Activated naive CD4-positive, alpha-beta T cell treated with anti-CD3 and anti-CD28 coated beads, Interleukin-2, amount 50 U/mL, for 72 hours (primary cell): ENCODE data around the gene FCHO1. TPM values are rescaled to one million over a fixed set of nuclear protein-coding genes. Genes with fewer than 3 reads are reported as not detected.
A peak's percentile ranks its signal among the peaks of the same experiment; 100 is the strongest.

Experiments
- ATAC-seq, 2 donors: fragments of 150-1000 bp; cut with Tn5 transposase; 2 replicates each; pipeline ENCODE4 v1.10.0; 2021; ENCODE audit warnings: mild to moderate bottlenecking in 2 of 2, moderate library complexity in 2 of 2
- DNase-seq, 2 donors: peaks; one replicate each; pipeline ENCODE4 v3.0.0; 2021 to 2022; ENCODE audit warnings: low spot score in 2 of 2
- H3K27ac Mint-ChIP-seq, 2 donors: one replicate each; pipeline ENCODE4 v1.8.0; 2022; ENCODE audit warnings: mild to moderate bottlenecking in 2 of 2, mixed read lengths in 2 of 2
- H3K36me3 Mint-ChIP-seq, 2 donors: one replicate each; pipeline ENCODE4 v1.8.0; 2022; ENCODE audit warnings: mixed read lengths in 2 of 2
- H3K9me3 Mint-ChIP-seq, 2 donors: one replicate each; pipeline ENCODE4 v1.8.0; 2022; ENCODE audit warnings: mixed read lengths in 2 of 2
- total RNA-seq, 2 donors: library from RNA; stranded (reverse); gene quantifications; one replicate each; pipeline ENCODE4 v1.2.3, GENCODE V29; 2022

FCHO1 gene
- total RNA-seq, 2 donors from 2014 or later: 62.0 to 81.4 TPM

DNA sequence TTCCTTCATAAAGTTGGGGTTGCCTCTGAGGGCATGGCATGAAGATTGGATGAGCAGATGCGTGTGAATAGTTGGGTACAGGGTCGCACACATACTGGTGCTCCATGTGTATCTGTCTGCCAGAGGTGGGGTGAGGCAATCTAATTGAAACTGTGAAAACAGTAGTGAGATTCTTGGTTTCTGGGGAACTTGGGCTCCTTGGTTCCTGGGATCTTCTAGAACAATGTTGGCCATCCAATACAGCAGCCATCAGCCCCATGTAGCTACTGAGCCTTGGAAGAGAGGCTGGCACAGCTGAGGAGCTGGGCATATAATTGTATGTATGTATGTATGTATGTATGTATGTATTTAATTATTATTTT, 616 bp downstream of the FCHO1 start:
- DNase-seq: no peak
- Mint-ChIP-seq H3K36me3 (peaks cover 15 to 28% of the 10 kb centered on the region in 2 donors), H3K27ac (peak overlapping the region; percentile 92 to 98), H3K9me3 (no peaks in the 10 kb centered on the region)
- ATAC-seq: peak in 1 of 2 donors; percentile 10

DNA sequence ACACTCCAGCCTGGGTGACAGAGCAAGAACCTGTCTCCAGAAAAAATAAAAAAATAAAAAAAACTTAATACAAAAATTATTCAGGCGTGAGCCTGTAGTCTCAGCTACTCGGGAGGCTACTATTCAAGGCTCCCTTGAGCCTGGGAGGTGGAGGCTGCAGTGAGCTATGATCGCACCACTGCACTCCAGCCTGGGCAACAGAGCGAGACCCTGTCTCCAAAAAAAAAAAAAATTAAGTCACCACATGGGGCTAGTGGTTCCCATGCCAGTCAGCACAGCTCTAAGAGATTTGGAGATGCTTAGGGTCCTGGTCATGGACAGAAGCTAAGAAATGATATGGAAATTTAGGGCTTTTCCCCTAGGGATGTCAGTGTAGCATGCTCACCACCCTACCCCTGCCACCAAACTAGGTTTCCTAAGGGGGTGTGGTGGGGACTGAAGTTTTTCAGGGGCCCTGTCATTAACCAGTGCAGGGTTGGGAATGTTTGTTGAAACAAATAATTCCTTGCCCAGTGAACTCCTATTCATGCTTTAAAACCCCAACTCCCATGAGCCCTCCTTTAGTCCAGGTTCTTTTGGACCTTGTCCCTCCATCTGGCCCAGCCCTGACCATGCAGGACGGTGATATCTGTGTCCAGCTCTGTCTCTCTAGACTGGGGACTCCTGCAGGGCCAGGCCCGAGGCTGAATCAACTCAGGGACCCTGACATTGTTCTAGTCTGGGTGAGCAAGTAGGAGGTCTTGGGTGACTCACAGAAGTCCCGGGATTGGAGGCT, 1.8 kb downstream of the FCHO1 start:
- peaks cover 20 to 37% of the 10 kb centered on the region in 2 donors for H3K36me3 Mint-ChIP-seq
- DNase-seq (no peak), ATAC-seq (no peak)
- no peak overlapping the region for H3K27ac Mint-ChIP-seq
- H3K9me3 Mint-ChIP-seq: no peaks in the 10 kb centered on the region

DNA sequence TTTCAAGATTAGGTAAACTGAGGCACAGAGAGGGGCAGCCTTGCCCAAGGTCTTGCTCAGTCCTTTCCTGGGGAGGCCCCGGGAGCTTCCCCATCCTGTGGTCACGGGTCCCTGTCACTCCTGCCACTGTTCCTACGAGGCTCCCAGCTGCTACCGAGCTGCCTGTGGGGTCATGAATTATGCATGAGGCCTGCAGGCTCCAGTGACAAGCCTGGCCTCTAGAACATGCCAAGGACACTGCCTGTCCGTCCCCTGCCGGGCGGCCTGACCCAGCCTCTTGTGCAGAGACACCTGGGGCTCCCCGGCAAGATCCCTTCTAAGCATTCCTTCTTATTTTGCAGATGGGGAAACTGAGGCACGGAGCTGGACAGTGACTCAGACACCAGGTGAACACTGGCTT, 2.7 kb downstream of the FCHO1 start:
- Mint-ChIP-seq H3K36me3 (peaks cover 20 to 43% of the 10 kb centered on the region in 2 donors), H3K27ac (no peak overlapping the region), H3K9me3 (no peaks in the 10 kb centered on the region)
- ATAC-seq (no peak), DNase-seq (no peak)

DNA sequence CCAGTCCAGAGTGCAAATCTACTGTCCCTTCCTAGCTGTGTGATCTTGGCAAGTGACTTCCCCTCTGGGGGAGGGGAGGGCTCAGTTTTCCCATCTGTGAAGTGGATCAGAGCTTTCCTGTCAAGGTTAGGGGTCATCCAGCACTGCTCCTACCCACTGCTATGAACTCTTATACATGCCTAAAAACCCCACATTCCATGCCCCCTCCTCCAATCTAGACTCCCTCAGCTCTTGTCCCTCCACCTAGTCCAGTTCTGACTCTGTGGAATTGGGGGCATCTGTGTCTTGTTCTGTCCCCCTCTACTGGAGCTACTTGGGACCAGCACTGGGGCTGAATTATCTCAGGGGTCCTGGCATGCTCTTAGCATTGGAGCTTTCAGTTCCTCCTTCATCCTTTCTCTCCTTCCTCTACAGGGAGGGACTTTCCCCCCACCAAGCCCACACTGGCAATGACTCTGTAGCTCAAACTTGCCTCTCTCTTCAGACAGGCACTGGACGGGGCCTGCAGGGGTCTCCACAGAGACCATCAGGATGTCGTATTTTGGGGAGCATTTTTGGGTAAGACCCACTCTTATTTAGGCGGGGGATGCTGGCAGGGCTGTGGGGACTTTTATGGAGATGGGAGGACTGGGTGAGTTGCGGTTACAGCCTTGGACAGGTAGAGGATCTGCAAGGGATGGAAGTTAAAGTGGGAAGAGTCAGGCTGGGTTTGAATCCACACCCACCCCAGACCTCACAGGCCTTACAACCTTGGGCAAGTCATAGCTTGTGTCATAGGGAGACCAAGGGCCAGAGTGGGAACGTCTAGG, 3.6 kb downstream of the FCHO1 start:
- no peak for ATAC-seq
- H3K27ac Mint-ChIP-seq: peak overlapping the region; percentile 62 to 81
- no peaks in the 10 kb centered on the region for H3K9me3 Mint-ChIP-seq
- H3K36me3 Mint-ChIP-seq: peaks cover 15 to 43% of the 10 kb centered on the region in 2 donors
- DNase-seq: no peak

DNA sequence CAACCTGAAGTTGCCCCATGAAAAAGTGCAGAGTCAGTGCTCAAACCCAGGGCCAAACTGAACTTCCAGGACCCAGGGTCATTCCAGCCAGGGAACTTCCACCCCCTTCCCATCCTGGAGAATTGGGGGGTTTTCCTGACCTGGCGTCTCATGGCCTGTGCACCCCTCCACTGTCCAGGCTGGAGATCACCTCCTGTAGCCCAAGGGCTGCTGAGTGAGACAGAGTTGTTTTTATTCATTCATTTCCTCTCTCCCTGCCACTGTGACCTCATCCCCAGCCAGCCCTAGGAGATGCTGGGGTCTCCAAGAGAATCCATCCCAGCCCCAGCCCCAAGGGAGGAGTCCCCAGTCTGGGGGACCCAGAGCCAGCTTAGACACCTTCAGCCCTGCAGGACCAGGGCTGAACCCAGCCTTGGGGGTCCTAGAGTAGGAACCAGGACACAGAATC, 4.2 kb downstream of the FCHO1 start:
- peak overlapping the region in 1 of 2 donors; percentile 32 for H3K27ac Mint-ChIP-seq
- H3K9me3 Mint-ChIP-seq: no peaks in the 10 kb centered on the region
- peaks cover 14 to 43% of the 10 kb centered on the region in 2 donors for H3K36me3 Mint-ChIP-seq
- ATAC-seq (no peak), DNase-seq (no peak)

DNA sequence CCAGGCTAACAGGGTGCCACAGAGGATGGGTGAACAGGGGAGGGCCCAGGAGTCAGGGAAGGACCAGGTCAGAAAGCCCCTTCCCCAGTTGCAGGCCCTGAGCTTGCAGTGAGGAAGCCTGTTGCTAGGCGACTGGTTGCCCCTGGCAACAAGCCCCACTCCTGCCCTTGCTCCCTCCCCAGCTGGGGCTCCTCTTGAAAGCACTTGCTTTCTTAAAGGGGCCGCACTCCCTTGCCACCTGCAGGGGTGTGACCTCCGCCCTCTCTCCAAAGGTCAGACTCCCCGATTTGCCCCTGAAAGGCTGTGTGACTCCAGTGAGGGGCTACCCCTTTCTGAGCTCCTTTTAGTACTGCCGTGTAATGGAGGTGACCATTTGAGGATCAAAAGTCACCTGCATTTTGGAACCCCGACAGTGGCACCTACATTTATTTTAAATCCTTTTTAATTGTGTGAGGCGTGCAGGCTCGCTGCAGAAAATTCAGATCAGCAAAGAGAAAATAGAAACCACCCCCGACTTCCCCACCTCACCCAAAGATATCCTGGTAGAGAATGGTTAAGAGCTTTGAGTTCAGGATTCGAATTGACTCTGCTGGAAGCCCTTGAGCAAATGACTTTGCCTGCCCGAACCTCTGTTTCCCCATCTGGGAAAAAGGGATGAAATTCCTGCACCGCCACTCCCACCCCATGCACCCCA, 4.8 kb downstream of the FCHO1 start:
- H3K36me3 Mint-ChIP-seq: peaks cover 10 to 46% of the 10 kb centered on the region in 2 donors
- peak overlapping the region in 1 of 2 donors; percentile 51 for H3K27ac Mint-ChIP-seq
- DNase-seq: no peak
- no peaks in the 10 kb centered on the region for H3K9me3 Mint-ChIP-seq
- no peak for ATAC-seq

DNA sequence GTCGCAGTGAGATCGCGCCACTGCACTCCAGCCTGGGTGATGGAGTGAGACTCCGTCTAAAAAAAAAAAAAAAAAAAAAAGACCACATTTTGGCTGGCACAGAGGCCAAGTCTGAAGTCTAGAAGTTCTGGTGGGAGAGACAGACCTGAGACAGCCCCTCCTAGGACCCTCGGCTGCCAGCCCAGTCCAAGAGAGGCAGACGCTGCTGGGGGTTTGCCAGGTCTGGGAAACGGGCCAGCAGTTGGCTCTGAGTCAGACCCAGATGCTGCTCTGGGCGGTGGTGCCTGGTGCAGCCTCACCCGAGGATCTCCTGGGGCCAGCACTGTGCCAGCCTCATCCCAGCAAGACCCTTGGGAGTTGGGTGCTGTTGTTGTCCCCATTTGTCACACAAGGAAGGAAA, 5.8 kb downstream of the FCHO1 start:
- Mint-ChIP-seq H3K9me3 (no peaks in the 10 kb centered on the region), H3K27ac (no peak overlapping the region), H3K36me3 (peaks cover 4 to 41% of the 10 kb centered on the region in 2 donors)
- no peak for ATAC-seq
- no peak for DNase-seq

DNA sequence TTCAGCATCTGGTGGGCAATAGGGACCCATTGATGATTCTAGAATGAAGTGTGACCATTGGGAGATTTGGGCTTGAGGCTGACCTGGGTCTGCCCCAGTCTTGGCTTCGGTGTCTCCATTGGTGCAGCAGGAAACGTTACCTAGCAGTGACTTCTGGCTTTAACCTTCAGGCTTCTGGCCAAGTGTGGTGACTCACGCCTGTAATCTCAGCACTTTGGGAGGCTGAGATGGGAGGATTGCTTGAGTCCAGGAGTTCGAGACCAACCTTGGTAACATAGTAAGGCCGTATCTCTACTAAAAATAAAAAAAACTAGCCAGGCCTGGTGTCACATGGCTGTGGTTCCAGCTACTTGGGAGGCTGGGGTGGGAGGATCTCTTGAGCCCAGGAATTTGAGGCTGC, 7.2 kb downstream of the FCHO1 start:
- DNase-seq (no peak), ATAC-seq (no peak)
- H3K27ac Mint-ChIP-seq: no peak overlapping the region
- H3K9me3 Mint-ChIP-seq: no peaks in the 10 kb centered on the region
- H3K36me3 Mint-ChIP-seq: peaks cover 4 to 41% of the 10 kb centered on the region in 2 donors

DNA sequence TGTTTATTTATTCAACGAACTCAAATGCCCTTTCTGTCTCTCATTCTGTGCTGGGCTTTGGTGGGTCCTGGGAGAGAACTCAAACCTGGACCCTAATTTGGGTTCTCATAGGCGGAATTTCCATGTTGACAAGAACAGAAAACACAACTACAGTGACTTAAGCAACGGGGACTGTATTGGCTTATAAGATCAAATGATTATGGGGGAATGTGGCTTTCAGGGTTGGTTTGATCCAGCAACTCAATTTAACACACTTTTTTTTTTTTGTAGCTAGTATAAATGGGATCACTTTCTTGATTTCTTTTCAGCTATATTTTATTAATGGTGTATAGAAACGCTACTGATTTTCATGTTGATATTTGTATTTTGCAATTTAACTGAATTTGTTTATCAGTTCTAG, 9.9 kb downstream of the FCHO1 start:
- H3K36me3 Mint-ChIP-seq: peaks cover 10 to 35% of the 10 kb centered on the region in 2 donors
- H3K9me3 Mint-ChIP-seq: no peaks in the 10 kb centered on the region
- peak overlapping the region in 1 of 2 donors; percentile 36 for H3K27ac Mint-ChIP-seq
- DNase-seq: no peak
- no peak for ATAC-seq

DNA sequence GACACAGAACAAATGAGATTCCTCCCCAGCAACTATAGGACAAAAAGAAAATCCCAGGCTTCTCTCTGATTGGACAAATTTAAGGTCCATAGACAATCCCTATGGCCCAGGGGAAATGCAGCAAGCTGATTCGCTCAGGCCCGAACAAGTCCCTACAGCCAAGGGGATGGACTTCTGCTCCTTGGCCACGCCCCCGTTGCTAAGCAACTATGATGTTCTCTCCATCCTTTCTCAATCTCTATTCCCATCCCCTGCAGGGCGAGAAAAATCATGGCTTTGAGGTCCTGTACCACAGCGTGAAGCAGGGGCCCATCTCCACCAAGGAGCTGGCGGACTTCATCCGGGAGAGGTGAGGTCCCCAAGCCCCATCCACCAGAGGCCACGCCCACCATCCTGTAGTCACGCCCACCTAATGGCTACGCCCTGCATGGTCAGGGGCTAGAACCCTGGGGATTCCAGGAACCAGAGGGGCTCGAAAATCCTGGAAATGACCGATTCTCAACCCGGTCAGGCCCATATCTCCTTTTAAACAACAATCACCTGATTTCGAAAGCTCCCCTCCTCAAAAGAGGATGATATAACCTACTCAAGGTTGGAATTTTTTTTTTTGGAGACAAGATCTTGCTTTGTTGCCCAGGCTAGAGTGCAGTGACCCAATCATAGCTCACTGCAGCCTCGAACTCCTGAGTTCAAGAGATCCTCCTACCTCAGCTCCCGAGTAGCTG, 11.4 kb downstream of the FCHO1 start:
- peaks cover 6 to 29% of the 10 kb centered on the region in 2 donors for H3K36me3 Mint-ChIP-seq
- H3K27ac Mint-ChIP-seq: peak overlapping the region in 1 of 2 donors; percentile 77
- H3K9me3 Mint-ChIP-seq: no peaks in the 10 kb centered on the region
- DNase-seq: no peak
- peak in 1 of 2 donors; percentile 54 for ATAC-seq

DNA sequence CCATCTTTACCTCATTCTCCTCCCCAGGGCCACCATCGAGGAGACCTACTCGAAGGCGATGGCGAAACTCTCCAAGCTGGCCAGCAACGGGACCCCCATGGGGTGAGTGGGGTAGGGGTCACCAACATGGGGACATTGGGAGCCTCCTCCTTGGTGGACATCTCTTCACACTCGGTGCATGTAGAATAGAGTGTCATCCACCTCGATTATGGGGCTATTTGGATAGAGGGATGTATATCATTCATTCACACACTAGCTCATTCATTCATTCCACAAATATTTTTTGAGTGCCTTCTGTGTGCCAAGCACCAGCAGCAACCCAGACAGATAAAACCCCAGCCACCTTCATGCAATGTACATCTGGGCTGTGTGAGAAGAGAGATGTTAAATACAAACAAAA, 13.1 kb downstream of the FCHO1 start:
- H3K27ac Mint-ChIP-seq: peak overlapping the region in 1 of 2 donors; percentile 51
- peaks cover 6 to 20% of the 10 kb centered on the region in 2 donors for H3K36me3 Mint-ChIP-seq
- no peaks in the 10 kb centered on the region for H3K9me3 Mint-ChIP-seq
- no peak for DNase-seq
- no peak for ATAC-seq

DNA sequence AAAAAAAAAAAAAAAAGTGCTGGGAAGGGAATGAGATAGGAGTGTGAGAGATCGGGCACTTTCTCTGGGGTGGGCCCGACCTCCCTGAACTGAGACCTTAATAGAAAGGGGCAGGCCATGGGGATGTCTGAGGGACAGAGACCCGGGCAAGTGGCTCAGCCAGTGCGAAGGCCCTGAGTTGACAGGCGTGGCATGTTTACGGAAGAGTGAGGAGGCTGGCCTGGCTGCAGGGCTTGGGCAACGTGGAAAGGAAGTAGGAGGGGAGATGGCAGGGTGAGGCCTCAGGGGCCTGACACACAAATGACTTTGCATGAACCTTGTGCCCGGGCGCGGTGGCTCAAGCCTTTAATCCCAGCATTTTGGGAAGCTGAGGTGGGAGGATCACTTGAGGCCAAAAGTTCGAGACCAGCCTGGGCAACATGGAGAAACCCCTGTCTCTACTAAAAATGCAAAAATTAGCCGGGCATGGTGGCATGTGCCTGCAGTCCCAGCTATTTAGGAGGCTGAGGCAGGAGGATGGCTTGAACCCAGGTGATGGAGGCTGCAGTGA, 13.9 kb downstream of the FCHO1 start:
- peak overlapping the region in 1 of 2 donors; percentile 51 for H3K27ac Mint-ChIP-seq
- ATAC-seq: no peak
- no peaks in the 10 kb centered on the region for H3K9me3 Mint-ChIP-seq
- H3K36me3 Mint-ChIP-seq: peaks cover 6 to 21% of the 10 kb centered on the region in 2 donors
- no peak for DNase-seq

DNA sequence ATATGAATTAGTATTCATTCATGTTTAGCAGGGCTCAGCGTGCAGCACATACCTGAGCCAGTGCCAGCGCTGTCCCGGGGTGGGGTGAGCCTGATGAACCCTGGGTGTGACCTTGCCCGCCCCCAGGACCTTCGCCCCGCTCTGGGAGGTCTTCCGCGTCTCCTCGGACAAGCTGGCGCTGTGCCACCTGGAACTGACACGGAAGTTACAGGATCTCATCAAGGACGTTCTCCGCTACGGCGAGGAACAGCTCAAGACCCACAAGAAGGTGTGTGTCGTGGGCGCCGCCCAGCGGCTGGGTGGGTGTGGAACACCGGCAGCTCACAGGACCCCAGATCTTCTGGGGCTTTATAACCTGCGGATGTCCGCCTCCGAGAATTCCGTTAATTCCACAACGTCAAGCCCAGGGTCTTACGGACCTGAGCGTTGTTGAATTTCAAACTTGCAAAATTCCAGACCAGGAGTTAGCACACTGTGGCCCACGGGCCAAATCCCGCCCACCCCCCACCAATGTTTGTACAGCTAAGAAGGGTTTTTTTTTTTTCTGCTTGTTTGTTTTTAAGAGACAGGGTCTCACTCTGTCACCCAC, 15.4 kb downstream of the FCHO1 start:
- peak in 1 of 2 donors; percentile 41 for ATAC-seq
- peaks cover 6 to 18% of the 10 kb centered on the region in 2 donors for H3K36me3 Mint-ChIP-seq

DNA sequence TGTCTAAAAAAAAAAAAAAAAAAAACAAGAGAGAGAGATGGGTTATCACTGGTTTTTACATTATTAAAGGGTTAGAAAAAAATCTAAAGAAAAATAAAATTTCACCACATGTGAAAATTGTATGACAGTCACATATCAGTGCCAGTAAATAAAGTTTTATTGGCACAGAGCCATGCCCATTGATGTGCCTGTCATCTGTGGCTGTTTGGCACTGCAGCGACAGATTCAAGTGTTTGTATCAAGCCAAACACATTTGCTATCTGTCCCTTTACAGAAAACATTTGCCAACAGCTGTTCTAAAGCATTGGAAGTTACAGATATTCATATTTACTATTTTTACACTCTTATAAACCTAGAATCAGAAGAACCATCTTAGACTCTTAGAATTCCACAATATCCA, 16.3 kb downstream of the FCHO1 start:
- peaks cover 13 to 26% of the 10 kb centered on the region in 2 donors for H3K36me3 Mint-ChIP-seq
- H3K9me3 Mint-ChIP-seq: no peaks in the 10 kb centered on the region
- DNase-seq (no peak), ATAC-seq (no peak)
- H3K27ac Mint-ChIP-seq: no peak overlapping the region

More for the DNA sequence above, 15.4 kb downstream of the FCHO1 start:
- DNase-seq: peak in 1 of 2 donors; percentile 53
- Mint-ChIP-seq H3K9me3 (no peaks in the 10 kb centered on the region), H3K27ac (peak overlapping the region in 1 of 2 donors; percentile 62)

DNA sequence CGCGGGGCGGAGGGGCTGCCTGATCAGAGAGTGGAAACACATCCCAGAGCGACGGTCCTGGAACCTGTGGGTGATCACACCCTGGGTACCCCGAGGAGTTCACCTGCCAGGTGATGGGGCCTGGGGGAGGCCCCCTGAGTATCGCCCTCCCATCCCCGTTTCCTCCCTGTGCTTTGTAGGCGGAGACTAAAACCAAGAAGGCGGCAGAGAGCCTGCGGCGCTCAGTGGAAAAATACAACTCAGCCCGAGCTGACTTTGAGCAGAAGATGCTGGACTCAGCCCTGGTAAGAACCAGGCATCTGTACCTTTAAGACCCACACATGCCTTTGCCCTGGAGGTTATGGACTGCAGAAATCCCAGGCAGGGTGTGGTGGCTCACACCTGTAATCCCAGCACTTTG, 19.3 kb downstream of the FCHO1 start:
- ATAC-seq (no peak), DNase-seq (no peak)
- Mint-ChIP-seq H3K36me3 (peaks cover 7 to 23% of the 10 kb centered on the region in 2 donors), H3K27ac (no peak overlapping the region), H3K9me3 (no peaks in the 10 kb centered on the region)

DNA sequence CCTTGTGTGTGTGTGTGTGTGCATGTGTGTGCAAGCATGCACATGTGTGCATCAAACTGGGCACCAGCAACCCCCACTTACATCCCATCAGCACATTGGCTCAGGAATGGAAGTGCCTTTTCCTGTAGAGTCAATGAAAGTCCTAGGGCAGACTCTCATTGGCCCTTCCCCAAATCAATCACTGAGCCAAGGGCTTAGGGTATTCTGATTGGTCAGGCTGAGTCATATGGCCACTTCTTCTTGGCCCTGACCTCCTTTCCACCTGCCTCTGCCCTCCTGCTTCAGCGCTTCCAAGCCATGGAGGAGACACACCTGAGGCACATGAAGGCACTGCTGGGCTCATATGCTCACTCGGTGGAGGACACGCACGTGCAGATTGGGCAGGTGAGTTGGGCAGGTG, 20.9 kb downstream of the FCHO1 start:
- DNase-seq: no peak
- peak; percentile 37 to 63 for ATAC-seq
- H3K9me3 Mint-ChIP-seq: no peaks in the 10 kb centered on the region
- H3K27ac Mint-ChIP-seq: peak overlapping the region in 1 of 2 donors; percentile 75
- peaks cover 7 to 23% of the 10 kb centered on the region in 2 donors for H3K36me3 Mint-ChIP-seq
